GM13977 (cell line): ENCODE results near the gene CTDNEP1.

Experiments used
- DNase-seq: peaks from one replicate; pipeline ENCODE4 v3.0.0; 2012; ENCODE audit warnings: low spot score
- in situ Hi-C: fragments of 300-500 bp; cut with MboI; formaldehyde crosslinking; loops from one replicate; pipeline ENCODE4 v1.12.0; 2022; ENCODE audit warnings: low sequenced_read_pairs, low pct_unique_long_range_greater_than_20kb, mixed read lengths, inconsistent platforms; ENCODE audit not compliant: unreplicated experiment
- TF ChIP-seq, protein P1 (sequence below): IDR thresholded peaks from 2 replicates; pipeline ENCODE4 v1.5.1; 2012; ENCODE audit warnings: mild to moderate bottlenecking, control low read depth; ENCODE audit not compliant: insufficient read depth; ENCODE audit errors: extremely low read depth, missing control alignments

Gene CTDNEP1

DNA sequence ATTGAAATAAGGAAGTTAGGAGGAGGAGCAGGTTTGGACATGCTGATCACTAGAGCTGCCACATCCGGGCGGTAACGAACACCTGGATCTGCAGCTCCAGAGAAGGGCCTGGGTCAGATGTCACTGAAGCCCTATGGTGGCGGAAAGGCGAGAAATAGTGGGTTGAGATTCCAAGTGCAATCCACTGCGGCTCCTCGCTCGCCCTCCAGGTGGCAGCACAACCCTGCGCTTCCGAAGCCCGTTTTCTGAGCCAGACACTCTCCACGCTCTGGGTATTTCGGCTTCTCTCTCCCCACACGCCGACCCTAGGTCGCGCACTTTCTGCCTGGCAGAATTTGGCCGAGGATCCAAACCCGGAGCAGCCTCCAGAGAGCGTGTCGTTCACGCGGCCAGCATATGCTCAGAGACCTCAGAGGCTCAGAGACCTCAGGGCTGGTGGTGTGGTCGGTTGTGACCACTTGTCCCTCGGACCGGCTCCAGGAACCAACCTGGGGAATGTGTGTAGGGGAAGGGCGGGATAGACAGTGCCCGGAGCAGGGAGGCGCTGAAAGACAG lies 29.1 kb upstream of the CTDNEP1 start:
- in situ Hi-C loops = no loop called here
- TF ChIP-seq, protein P1, sequence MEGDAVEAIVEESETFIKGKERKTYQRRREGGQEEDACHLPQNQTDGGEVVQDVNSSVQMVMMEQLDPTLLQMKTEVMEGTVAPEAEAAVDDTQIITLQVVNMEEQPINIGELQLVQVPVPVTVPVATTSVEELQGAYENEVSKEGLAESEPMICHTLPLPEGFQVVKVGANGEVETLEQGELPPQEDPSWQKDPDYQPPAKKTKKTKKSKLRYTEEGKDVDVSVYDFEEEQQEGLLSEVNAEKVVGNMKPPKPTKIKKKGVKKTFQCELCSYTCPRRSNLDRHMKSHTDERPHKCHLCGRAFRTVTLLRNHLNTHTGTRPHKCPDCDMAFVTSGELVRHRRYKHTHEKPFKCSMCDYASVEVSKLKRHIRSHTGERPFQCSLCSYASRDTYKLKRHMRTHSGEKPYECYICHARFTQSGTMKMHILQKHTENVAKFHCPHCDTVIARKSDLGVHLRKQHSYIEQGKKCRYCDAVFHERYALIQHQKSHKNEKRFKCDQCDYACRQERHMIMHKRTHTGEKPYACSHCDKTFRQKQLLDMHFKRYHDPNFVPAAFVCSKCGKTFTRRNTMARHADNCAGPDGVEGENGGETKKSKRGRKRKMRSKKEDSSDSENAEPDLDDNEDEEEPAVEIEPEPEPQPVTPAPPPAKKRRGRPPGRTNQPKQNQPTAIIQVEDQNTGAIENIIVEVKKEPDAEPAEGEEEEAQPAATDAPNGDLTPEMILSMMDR = peak; percentile 83

DNA sequence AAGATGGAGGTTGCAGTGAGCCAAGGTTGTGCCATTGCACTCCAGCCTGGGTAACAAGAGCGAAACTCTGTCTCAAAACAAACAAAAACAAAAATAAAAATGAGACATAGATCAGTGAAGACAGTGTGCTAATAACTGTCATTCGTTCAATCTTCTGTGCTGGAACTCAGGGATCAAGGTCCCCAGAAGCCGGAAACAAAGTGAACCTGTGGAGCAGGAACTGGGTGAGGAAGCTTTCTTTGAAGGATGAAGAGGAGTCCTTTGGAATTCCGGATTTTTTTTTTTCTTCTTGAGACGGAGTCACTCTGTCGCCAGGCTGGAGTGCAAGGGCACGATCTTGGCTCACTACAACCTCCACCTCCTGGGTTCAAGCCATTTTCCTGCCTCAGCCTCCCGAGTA lies 27.9 kb upstream of the CTDNEP1 start:
- in situ Hi-C loops = no loop called here
- DNase-seq = no peak
- TF ChIP-seq, protein P1 = no peak

More for the DNA sequence above, 29.1 kb upstream of the CTDNEP1 start:
- peak; percentile 86 for DNase-seq

DNA sequence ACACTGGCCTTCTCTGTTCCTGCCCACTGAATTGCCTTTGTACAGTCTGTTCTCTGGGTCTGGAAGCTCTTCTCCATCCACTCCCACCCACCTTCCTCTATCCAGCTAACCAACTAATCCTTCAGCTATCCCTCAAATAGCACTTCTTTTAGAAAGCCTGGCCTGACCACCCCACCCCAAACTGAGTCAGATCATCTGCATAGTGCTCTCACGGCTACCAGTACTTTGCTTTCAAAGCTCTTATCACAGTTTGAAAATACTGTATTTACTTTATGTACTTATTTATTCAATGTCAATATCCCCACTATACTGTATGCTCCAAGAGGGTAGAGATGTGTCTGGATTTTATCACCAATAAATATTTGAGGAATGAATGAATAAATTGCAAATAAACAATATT lies 15.2 kb upstream of the CTDNEP1 start:
- TF ChIP-seq, protein P1 = no peak
- DNase-seq = no peak
- in situ Hi-C loops = no loop called here

DNA sequence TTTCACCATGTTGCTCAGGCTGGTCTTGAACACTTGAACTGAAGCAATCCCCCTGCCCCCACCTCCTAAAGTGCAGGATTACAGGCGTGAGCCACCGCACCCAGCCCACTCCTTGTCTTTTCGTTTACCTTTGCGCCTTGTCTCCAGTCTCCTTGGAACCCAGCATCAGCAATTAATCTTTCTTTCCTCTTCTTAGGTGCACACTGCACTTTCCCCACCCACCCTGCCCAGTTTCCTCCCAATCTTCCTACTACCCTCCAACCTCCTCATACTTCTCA lies 12.2 kb upstream of the CTDNEP1 start:
- TF ChIP-seq, protein P1 = no peak
- in situ Hi-C loops = no loop called here
- no peak for DNase-seq

DNA sequence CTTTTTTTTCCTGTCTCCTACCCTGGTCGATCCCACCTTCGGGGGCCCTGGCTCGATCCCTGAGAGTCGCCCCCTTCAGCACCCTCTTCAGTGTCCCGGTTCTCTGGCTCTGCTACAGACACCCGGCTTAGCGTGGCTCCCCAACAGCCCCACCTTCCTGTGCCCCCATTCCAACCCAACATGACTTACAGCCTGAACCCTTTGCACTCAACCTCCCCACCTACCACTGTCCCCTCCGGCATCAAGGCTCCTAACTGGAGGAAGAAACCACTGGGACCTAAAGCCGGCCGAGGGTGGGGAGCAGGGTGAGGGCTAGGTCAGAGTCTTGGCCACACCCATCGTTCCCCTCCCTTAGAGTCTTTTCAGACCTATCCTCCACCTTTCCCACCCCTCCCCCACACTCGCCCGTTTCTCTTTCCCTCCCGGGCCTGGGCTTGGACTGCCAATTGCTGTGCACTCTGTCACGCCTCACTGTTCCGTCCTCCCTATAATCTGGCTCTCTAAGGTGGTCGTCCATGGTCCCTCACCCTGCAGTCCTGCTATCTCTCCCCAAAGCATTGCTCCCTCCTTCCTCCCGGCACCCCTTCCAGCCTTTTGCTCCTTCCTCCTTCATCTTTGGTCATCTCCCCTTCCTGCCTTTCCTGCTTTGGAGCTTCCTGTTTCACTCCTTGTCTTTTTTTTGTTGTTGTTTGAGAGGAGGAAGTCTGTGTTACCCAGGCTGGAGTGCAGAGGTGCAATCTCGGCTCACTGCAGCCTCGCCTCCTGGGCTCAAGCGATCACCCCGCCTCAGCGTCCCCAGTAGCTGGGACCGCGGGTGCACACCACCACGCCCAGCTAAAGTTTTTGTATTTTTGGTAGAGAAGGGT lies 11.6 kb upstream of the CTDNEP1 start:
- in situ Hi-C loops = no loop called here
- peak; percentile 38 for DNase-seq
- TF ChIP-seq, protein P1 = no peak

DNA sequence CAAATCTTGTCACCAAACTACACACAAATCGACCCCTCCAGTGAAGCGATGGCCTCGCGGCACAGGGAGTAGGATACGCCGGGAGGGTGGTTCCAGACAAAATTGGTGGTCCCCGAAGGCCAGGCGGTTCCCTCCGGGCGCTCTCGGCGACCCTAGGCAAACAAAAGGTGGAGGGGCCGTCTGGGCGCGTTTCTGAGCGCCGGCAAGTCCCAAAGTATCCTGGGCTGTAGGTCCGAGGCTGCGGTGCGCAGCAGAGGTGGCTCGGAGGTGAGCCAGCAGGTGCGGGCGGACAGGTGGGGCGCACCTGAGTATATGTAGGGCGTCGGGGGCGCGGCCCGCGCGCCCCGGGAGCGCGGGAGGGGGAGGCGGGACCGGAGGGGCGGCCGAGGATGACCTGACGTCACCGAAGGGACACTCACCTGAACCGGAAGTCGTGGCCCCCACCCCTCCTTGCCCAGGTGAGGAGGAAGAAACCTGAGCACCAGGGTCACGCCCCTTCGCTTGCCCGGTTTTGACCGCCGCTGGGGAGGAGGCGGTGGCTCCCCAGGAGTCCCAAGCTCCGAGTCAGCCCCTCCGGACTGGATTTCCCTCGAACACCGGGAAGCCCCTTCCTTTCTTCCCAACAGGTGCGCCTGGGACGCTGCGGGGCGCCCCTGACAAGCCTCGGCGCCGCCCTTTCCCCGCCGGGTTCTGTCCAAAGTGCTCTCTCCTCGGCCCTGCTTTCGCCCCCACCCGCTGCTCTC lies 10.8 kb upstream of the CTDNEP1 start, which contains the start of gene CLDN7:
Gene CLDN7, minus strand, starts transcription at position 287 of the 743 bp plus-strand sequence. CDS start 435 bp downstream, outside the sequence.
- in situ Hi-C loops = no loop called here
- peak; percentile 39 for DNase-seq

More for the DNA sequence above, 10.8 kb upstream of the CTDNEP1 start, which contains the start of gene CLDN7:
- TF ChIP-seq, protein P1 = no peak
